ENCODE results near the gene WBP4. TPM values are rescaled to one million over a fixed set of nuclear protein-coding genes. Genes with fewer than 3 reads are reported as not detected.

WBP4 gene
- total RNA-seq = 1 to 10 TPM; 4.9 to 6.8 TPM
- 1 to 10 TPM; 3.9 to 6.0 TPM for polyA plus RNA-seq

- Histone ChIP-seq H3K4me3 (ENCODE audit: low read depth in 1 of 3, low read length in 3 of 3) (peak within 1 kb of the TSS; percentile 81 to 97 (median 87)), H3K27me3 (ENCODE audit: control insufficient read depth in 4 of 4, insufficient read depth in 4 of 4, low read length in 3 of 4) (no peaks in the 10 kb centered on the region), H3K4me1 (ENCODE audit: control insufficient read depth in 4 of 4, insufficient read depth in 4 of 4, low read length in 3 of 4) (peaks cover 5 to 48% (median 35%) of the 10 kb centered on the region in 4 donors), H3K9ac (ENCODE audit: low read depth in 1 of 2, low read length in 2 of 2) (peak within 1 kb of the TSS; percentile 90 to 94), H3K27ac (ENCODE audit: low read depth in 1 of 2, low read length in 2 of 2) (peak within 1 kb of the TSS; percentile 86 to 99), H3K36me3 (ENCODE audit: control insufficient read depth in 4 of 4, insufficient read depth in 3 of 4, low read depth in 1 of 4, low read length in 3 of 4) (peaks cover 0 to 4% (median 1%) of the 10 kb centered on the region in 4 donors), H3K9me3 (ENCODE audit: control insufficient read depth in 4 of 4, low read length in 3 of 4) (no peaks in the 10 kb centered on the region)
- peak; percentile 96 for DNase-seq (ENCODE audit: low spot score)
- peak; percentile 34 to 47 for TF ChIP-seq JUND (IDR thresholded peaks at IDR 0.05)
- peak; percentile 96 for TF ChIP-seq ZBTB33 (IDR thresholded peaks at IDR 0.05)
- peak; percentile 12 for TF ChIP-seq FOXA1 (IDR thresholded peaks at IDR 0.05)
- TF ChIP-seq FOXA2 (IDR thresholded peaks at IDR 0.05) = no peak
- peak; percentile 47 to 50 for TF ChIP-seq HNF4A (conservative IDR thresholded peaks at IDR 0.05)
- TF ChIP-seq NR2F2 (IDR thresholded peaks at IDR 0.05) = peak; percentile 87
- peak; percentile 8 to 16 for TF ChIP-seq EGR1 (IDR thresholded peaks at IDR 0.05; ENCODE audit: low read depth in 2 of 2)
- TF ChIP-seq RAD21 (IDR thresholded peaks at IDR 0.05) = peak in 1 of 2 donors; percentile 1
- TF ChIP-seq HNF4G (IDR thresholded peaks at IDR 0.05) = no peak
- peak; percentile 36 for TF ChIP-seq REST (IDR thresholded peaks at IDR 0.05)
- TF ChIP-seq GABPA (IDR thresholded peaks at IDR 0.05 in 1 of 2, conservative IDR thresholded peaks at IDR 0.05 in 1 of 2) = peak in 1 of 2 donors; percentile 40
- peak; percentile 22 for TF ChIP-seq TAF1 (conservative IDR thresholded peaks at IDR 0.05)
- TF ChIP-seq YY1 (IDR thresholded peaks at IDR 0.05) = peak; percentile 76
- TF ChIP-seq ATF3 (IDR thresholded peaks at IDR 0.05) = peak; percentile 37
- TF ChIP-seq SP1 (IDR thresholded peaks at IDR 0.05) = peak; percentile 72
- TF ChIP-seq CTCF (IDR thresholded peaks at IDR 0.05; ENCODE audit: low read depth, low read length, missing input control) = peak; percentile 5
- peak; percentile 48 to 71 for TF ChIP-seq RXRA (IDR thresholded peaks at IDR 0.05)
- peak; percentile 71 for TF ChIP-seq MAX (IDR thresholded peaks at IDR 0.05)
- under 1% methylated on average over 71 of the region's 71 CpGs for WGBS
Observed at GRCh38 chr13:41061075-41061913, at the start of gene WBP4. TSS of gene WBP4 (plus strand) at chr13:41061509. CDS start at chr13:41061674, 165 bp downstream.
